ENCODE results near the gene PRDX2. TPM values are rescaled to one million over a fixed set of nuclear protein-coding genes. Genes with fewer than 3 reads are reported as not detected.
A peak's percentile ranks its signal among the peaks of the same experiment; 100 is the strongest.

Gene PRDX2
- total RNA-seq, 1 experiment from 2014 or later: not detected

DNA sequence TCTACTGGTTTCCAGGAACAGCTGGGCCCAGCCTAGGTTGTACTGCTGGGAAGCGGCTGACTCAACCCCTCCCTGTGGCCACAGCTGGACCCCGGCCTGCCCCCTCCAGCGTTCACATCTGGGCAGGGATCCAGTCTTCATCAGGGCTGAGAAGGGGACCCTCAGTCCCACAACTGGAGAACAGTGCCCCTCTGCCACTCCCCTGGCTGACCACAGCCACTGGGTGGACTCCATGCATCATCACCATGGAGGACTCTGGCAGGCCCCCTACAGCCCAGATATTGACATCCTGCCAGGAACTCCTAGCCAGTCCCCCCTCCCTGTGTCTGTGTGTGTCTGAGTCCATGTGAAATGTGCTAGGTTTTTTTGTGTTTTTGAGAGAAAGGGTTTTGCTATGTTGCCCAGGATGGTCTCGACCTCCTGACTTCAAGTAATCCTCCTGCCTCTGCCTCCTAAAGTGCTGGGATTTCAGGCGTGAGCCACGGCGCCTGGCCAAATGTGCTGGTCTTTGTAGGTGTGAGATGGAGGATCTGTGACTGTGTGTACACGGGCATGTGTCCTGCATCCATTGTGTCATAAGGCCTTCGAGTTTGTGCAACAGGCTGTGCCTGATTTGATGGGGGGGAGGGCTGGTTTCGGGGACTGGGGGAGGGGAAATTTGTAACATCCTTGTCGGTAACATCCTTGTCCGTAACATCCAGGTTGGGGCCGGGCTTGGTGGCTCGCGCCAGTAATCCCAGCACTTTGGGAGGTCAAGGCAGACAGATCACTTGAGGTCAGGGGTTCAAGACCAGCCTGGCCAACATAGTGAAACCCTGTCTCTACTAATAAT is 22.2 kb downstream of the PRDX2 start:
- peak; percentile 65 for DNase-seq (ENCODE audit: low spot score)

GRCh38 chr19:12778905-12779161 is 22.8 kb downstream of the PRDX2 start:
- DNase-seq (ENCODE audit: low spot score): no peak

- peak; percentile 77 for DNase-seq (ENCODE audit: low spot score)
Observed at GRCh38 chr19:12778017-12778904, 23.3 kb downstream of the PRDX2 start.

DNA sequence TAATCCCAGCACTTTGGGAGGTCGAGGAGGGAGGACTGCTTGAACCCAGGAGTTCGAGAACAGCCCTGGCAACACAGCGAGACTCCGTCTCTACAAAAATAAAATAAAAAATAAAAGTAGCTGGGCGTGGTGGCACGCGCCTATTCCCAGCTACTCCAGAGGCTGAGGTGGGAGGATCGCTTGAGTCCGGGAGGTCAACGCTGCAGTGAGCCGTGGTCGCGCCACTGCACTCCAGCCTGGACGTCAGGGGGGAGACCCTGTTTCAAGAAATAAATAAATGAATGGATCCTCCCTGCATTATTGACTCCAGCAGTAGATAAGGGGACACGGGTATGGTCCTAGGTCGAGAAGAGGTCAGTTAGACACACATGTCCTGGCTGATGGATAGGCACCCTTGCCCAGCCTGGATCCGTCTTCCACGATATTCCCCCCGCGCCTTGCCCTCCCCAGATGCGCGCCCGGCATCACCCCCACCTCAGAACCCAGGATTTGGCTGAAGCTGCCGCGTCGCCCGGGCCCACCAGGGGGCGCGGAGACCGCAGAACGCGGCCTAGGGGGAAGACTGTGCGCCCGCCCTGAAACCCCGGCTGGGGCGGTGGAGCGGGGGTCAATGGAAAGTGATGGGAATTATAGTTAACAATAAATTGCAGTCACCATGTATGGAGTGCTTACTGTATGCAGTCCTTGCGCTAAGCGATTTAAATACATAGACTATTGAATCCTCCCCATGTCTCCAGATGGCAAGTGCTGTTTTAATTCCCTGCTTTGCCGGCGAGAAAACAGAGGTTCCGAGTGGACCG is 24.2 kb downstream of the PRDX2 start:
- peak; percentile 53 for DNase-seq (ENCODE audit: low spot score)

DNA sequence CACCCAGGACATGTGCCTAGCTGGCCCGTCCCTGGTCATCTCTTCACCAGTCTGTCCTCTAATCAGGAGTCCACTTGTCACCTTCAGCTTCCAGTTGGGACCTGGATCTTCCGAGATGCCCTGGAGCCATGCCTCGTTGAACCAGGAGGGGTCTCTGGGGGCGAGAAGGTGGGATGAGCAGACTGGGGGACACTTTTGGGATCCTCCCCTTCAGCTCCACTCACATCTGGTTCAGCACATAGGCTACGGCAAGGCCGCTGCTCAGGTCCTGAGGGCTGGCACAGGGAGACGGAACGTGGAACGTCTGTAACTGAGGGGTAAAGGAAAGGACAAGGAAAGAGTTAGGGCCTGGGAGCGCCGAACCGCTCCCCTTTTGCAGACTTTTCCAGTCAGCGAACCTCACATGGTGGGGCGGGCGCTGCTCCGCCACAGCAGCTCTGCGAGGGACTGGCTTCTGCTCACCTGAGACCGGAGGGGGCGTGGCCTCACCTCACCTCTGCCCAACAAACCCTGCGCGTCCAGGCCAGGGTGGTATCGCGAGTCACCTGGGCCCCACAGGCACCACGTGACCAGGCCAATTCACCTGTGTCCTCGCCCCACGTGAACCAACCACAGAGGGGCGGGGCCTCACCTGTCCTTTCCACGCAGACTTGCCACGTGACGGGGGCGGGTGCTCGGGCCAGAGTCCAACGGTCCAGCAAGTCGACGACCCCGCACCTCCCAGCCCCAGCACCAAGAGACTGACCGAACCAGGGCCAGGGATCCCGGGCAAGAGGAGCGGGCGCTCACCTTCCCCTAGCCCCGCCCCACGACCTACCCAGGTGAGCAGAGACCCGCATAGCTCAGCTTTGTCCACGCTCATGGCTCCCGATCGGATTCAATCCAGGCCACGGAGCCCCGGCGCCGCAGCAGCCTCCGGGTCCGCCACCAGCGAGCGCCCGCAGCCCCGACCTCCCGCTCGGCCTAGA is 26.7 kb downstream of the PRDX2 start, which contains the start of gene HOOK2:
Gene HOOK2, minus strand, starts transcription at position 965 of the 968 bp plus-strand sequence. Its CDS starts 103 bp downstream, at position 862.
- no peak for DNase-seq (ENCODE audit: low spot score)

DNA sequence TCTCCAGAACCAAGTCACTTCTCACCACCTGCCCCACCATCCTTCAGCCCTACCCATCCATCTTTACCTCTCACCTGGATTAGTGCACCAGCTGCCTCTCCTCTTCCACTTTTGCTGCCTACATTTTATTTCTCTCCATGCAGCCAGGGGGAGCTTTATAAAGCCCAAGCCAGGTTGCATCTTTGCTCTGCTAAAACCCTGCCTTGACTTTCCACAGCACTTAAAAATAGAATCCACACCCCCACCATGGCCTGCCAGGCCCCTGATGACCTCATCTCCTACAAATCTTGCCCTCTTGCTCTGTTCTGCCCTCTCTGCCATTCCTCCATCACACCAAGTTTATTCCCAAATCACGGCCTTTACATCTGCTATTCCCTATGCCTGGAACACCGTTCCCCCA is 28.0 kb downstream of the PRDX2 start:
- DNase-seq (ENCODE audit: low spot score): peak; percentile 51

DNA sequence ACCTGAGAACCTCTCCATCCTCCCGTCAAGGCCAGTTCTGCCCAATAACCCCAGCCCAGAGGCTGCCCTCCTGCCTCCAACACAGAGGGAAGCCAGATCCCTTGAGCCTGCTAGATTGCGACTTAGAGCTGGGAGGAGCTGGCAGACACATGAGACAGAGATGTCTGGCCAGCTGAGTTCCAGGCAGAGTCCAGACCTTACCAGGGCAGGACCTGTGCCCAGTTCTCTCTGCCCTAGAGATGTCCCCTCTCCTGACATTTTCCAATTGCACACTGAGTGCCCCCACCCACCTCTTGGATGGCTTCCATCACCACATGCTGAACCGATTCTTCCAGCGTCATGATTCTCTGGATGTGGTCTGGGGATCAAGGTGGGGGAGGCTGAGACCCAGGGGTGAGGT is 29.3 kb downstream of the PRDX2 start:
- DNase-seq (ENCODE audit: low spot score): no peak

DNA sequence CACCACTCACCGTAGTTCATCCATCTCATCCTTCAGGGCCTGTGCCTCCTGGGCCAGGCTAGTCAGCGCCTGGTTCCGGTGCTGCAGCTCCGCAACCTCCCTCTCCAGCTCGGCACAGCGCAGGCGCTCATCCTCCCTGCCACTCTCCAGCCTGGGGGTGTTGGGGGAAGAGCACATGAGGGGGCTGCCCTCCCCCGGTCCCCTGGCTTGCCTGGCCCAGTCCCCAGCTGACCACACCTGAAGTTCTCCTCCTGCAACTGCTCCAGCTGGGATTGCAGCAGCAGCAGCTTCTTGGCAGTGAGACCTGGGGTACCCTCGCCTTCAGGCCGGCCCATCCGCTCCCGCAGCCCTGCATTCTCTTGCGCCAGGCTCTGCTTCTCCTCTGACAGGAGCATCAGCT is 30.7 kb downstream of the PRDX2 start:
- no peak for DNase-seq (ENCODE audit: low spot score)

DNA sequence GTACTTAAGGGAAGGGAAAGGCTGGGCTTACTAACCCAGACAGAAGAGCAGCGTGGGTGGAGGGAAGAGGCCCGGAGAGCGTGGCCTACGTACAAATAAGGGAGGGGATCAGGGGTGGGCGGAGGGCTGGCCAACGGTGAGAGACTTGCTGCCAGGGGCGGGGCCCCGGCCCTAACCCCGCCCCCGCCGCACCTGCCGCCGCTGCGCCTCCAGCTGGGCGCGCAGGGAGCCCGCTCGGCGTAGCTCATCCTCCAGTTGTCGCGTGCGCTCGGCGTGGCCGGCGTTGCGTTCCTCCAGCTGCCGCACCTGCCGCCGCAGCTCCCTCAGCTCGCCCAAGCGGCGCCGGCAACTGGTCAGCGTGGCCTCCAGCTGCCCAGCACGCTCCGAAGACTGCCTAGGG is 31.9 kb downstream of the PRDX2 start:
- DNase-seq (ENCODE audit: low spot score): no peak

- no peak for DNase-seq (ENCODE audit: low spot score)
Observed at GRCh38 chr19:12767666-12768065, 33.9 kb downstream of the PRDX2 start.

DNA sequence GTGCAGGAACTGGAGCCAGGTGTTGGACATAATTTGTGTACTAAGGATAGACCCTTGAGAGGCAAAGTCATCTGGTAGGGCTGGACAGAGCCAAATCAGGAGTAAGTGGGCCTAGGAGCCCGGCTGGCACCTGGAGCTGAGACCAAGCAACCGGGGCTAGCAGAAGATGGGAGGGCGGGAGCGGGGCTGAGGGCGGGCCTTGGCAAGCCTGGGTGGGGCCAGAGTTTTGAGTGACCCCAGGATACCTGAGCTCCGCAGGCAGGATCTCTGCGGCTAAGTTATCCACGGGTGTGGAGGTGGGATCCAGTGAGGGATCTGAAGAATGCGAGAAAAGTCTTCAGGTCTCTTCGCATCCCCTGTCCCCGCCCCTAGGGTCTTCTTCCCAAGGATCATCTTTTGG is 34.5 kb downstream of the PRDX2 start:
- DNase-seq (ENCODE audit: low spot score): no peak

DNA sequence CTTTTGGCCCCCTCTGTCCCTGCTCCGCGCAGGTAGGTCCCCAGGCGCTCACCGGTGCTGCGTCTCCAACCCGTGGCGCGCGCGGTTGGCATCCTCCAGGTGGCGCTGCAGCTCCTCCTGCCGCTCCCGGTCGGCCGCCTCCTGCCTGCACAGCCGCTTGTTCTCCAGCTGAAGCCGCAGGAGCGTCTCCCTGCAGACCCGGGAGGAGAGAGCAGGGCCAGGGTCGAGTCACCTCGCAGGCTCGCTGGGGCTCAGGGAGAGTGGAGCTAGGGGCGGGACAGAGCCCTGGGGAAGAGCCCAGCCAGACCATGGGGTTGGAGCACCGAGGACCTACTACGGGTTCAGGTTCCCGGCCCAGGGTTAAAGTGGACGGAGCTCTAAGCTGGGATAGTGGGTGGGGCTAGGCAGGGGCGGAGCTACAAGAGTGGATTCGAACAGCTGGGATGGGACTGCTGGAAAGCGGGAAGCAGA is 35.5 kb downstream of the PRDX2 start:
- DNase-seq (ENCODE audit: low spot score): peak; percentile 77

DNA sequence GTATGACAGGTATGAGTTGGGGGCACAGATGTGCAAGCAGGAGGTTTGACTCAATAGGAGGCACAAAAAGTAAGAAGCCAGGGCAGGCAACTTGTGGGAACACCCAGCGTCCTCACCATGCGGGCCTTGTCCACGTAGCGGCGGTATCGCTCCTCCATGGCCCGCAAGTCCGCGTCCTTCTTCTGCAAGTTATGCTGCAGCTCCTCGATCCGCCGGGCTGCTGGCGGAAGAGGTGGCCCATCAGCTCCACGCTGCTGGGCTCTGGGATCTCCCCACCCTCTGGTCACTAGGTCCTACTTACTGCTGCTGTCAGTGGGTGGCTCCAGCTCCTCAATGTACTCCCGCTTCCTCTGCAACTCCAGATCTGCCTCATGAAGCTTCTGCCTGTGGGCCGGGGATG is 36.9 kb downstream of the PRDX2 start:
- DNase-seq (ENCODE audit: low spot score): no peak

GRCh38 chr19:12763100-12763499 is 38.5 kb downstream of the PRDX2 start:
- no peak for DNase-seq (ENCODE audit: low spot score)

DNA sequence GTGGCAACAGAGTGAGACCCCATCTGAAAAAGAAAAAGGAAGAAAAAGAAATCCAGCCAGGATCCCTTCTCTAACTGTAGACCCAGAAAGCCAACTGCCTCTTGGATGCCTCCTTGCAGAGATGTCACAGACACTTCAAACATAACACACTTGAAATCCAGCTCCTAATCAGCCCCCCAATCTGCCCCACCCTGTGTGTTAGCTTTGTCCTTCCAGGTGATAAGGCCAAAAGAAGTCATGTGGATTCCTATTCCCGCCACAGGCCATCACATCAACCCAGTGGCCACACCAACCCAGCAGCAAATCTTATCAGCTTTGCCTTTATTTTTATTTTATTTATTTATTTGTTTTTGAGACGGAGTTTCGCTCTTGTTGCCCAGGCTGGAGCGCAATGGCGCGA is 41.9 kb downstream of the PRDX2 start:
- DNase-seq (ENCODE audit: low spot score): no peak

- DNase-seq (ENCODE audit: low spot score): no peak
Observed at GRCh38 chr19:12757544-12758274, 43.9 kb downstream of the PRDX2 start.

DNA sequence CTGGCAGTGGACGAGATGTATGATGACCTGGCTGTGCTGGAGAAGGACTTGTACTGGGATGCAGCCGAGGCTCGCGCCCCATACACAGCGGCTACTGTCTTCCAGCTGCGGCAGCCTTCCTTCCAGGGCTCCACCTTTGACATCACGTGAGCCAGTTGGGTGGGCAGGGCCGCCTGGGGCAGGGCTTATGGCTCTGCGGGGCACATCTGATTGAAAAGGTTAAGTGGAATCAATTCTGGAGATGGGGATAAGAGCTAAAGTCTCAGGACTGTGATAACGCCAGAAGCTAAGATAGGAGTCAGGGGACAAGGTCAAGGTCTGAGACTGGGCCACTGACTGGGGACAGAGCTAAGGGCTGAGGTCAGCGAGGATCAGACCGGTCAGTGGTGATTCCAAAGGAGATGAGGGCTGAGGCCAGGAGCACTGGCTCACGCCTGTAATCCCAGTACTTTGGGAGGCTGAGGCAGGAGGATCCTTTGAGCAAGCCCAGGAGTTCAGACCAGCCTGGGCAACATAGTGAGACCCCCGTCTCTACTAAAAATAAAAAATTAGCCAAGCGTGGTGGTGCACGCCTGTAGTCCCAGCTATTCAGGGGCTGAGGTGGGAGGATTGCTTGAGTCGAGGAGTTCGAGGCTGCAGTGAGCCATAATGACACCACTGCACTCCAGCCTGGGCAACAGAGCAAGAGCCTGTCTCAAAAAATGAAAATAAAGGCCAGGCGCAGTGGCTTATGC is 45.3 kb downstream of the PRDX2 start:
- no peak for DNase-seq (ENCODE audit: low spot score)

GRCh38 chr19:12754465-12755196 is 47.0 kb downstream of the PRDX2 start:
- no peak for DNase-seq (ENCODE audit: low spot score)

All from A172 (cell line).